Measurements from ENCODE around the gene PTPRQ. TPM values are rescaled to one million over a fixed set of nuclear protein-coding genes. Genes with fewer than 3 reads are reported as not detected.

The PTPRQ gene
- total and polyA plus RNA-seq, 2 of the 8 experiments (the other 6 are each of a cell fraction or from before 2014, with no cell fraction given) = not detected

DNA sequence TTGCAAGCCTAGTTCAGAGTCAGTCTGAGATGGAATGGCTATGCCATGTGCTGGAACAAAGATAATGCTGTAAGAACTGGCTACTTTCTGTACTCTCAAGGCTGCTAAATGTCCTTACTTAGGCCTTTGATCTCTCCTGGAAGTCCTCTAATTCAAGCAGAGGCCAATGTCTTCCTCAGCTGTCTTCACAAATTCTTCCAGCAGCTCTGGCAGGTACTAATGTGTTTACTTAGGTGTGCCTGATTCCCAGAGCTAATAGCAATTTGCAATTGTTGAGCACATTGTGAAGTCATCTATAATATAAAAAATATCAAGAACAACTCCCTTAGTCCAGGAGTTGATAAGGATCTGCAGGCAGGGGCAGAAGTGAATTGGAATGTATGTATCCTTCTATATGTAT is 268.8 kb downstream of the PTPRQ start:
- H3K36me3 ChIP-seq (ENCODE audit: control insufficient read depth in 2 of 4, insufficient read depth in 4 of 4, low read length in 3 of 4) = no peaks in the 10 kb centered on the region
- H3K9me3 ChIP-seq (ENCODE audit: insufficient read depth in 2 of 2, low read depth in 1 of 2, low read length in 1 of 2) = no peaks in the 10 kb centered on the region; a peak in 1 of 4 replicates
- H3K23me2 ChIP-seq (ENCODE audit: low read depth, low read length) = peaks cover 14% of the 10 kb centered on the region
- H2BK20ac ChIP-seq (ENCODE audit: low read length) = no peak overlapping the region
- ChIA-PET CTCF (ENCODE audit: partially characterized antibody) (interaction anchor here (0.6 to 1.4 kb wide), 2 partner anchors 9 to 240 kb away, joined by 3 to 4 read pairs; no protein-coding TSS in a partner anchor), POLR2A (ENCODE audit: partially characterized antibody) (no interaction called here)
- no peak overlapping the region for H4K8ac ChIP-seq (ENCODE audit: extremely low read depth, insufficient read depth, low read length)
- peaks cover 14 to 40% (median 38%) of the 10 kb centered on the region in 4 experiments for H3K27me3 ChIP-seq (replicated peaks in 1 of 4; ENCODE audit: control insufficient read depth in 3 of 4, extremely low read depth in 1 of 4, insufficient read depth in 3 of 4, low read length in 3 of 4)
- peaks cover 14 to 34% (median 29%) of the 10 kb centered on the region in 4 experiments for H3K4me1 ChIP-seq (replicated peaks in 1 of 4; ENCODE audit: control insufficient read depth in 3 of 4, insufficient read depth in 4 of 4, low read length in 3 of 4)
- no peaks in the 10 kb centered on the region for H3K79me2 ChIP-seq (ENCODE audit: control insufficient read depth in 1 of 2, insufficient read depth in 2 of 2, low read length in 2 of 2)
- no peak overlapping the region for H3K9ac ChIP-seq (replicated peaks in 1 of 4; ENCODE audit: extremely low read depth in 1 of 4, low read depth in 3 of 4, low read length in 3 of 4)
- H3K79me1 ChIP-seq (ENCODE audit: low read depth, low read length) = no peaks in the 10 kb centered on the region
- no peak overlapping the region for H2BK15ac ChIP-seq (ENCODE audit: low read length)
- H3K27ac ChIP-seq (ENCODE audit: low read depth, low read length) = no peak overlapping the region
- no peak overlapping the region for H2BK5ac ChIP-seq (ENCODE audit: low read depth, low read length)
- H2BK120ac ChIP-seq (replicated peaks; ENCODE audit: low read depth, low read length) = no peak overlapping the region
- H3K14ac ChIP-seq (ENCODE audit: insufficient read length) = no peak overlapping the region
- no peak overlapping the region for H3K56ac ChIP-seq (replicated peaks; ENCODE audit: insufficient read length, low read depth, low read length)
- H4K5ac ChIP-seq (ENCODE audit: insufficient read length, low read depth, low read length) = no peak overlapping the region
- no peak overlapping the region for H4K91ac ChIP-seq (replicated peaks; ENCODE audit: insufficient read length, low read length)
- H3K4me2 ChIP-seq (ENCODE audit: insufficient read depth in 1 of 2, low read depth in 2 of 2, low read length in 2 of 2) = no peak overlapping the region
- no peak overlapping the region for H2AFZ ChIP-seq (ENCODE audit: low read length)
- H3K4me3 ChIP-seq (ENCODE audit: extremely low read depth in 1 of 4, insufficient read depth in 2 of 4, low read depth in 3 of 4, low read length in 4 of 4) = no peak overlapping the region
- FAIRE-seq (no peak), DNase-seq (ENCODE audit: low read depth in 1 of 2, low spot score in 2 of 2) (no peak)
- no peak overlapping the region for H2AK5ac ChIP-seq (ENCODE audit: low read depth, low read length)
- no peak overlapping the region for H3K4ac ChIP-seq (replicated peaks; ENCODE audit: insufficient read length, low read depth, low read length)
- no peak overlapping the region for H2BK12ac ChIP-seq (ENCODE audit: low read depth, low read length)
- no peak overlapping the region for H3K23ac ChIP-seq (ENCODE audit: insufficient read length)
- H3K18ac ChIP-seq (ENCODE audit: extremely low read depth, low read length) = no peak overlapping the region
- no peaks in the 10 kb centered on the region for H4K20me1 ChIP-seq (replicated peaks in 1 of 2; ENCODE audit: control insufficient read depth in 1 of 2, insufficient read depth in 2 of 2, low read length in 2 of 2)
- TF ChIP-seq, protein P1, sequence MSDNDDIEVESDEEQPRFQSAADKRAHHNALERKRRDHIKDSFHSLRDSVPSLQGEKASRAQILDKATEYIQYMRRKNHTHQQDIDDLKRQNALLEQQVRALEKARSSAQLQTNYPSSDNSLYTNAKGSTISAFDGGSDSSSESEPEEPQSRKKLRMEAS (IDR thresholded peaks at IDR 0.05) = no peak
- no peak for TF ChIP-seq SP1 (IDR thresholded peaks at IDR 0.05; ENCODE audit: low read depth, low read length)

Measured in H1 (cell line).